Measurements from ENCODE around the gene KRTAP12-2.
"Not testable (repeated sequence)": the region's sequence is repeated elsewhere in the genome, so short reads cannot be mapped to it uniquely, and the experiment has no call there.

The KRTAP12-2 gene

DNA sequence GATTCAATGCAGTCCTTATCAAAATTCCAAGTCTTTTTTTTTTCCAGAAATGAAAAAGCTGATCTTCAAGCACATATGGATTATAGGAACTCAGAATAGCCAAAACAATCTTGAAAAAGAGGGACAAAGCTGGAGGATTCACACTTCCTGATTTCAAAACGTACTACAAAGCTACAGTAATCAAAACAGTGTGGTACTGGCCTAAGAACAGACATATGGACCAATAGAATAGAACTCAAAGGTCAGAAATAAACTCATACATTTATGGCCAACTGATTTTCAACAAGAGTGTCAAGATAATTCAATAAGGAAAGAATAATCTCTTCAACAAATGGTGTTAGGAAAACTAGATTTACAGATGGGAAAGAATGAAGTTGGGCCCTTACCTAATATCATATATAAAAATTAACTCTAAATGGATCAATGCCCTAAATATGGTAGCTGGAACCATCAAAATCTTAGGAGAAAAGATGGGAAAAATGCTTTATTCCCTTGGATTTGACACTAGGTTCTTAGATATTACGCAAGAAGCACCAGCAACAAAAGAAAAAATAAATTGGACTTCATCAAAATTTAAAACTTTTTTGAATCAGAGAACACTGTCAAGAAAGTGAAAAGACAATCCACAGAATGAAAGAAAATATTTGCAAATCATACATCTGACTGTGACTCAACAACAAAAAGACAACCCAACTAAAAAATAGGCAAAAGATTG, 26.2 kb upstream of the KRTAP12-2 start:
- H3K9me3 ChIP-seq (ENCODE audit: control insufficient read depth, insufficient read depth, low read depth, low read length): no peaks in the 10 kb centered on the region; the same call in none of the 2 replicates
- no peaks in the 10 kb centered on the region for H3K4me1 ChIP-seq (ENCODE audit: control insufficient read depth, insufficient read depth, low read length)
- H3K36me3 ChIP-seq (ENCODE audit: control insufficient read depth in 2 of 2, insufficient read depth in 1 of 2, low read length in 2 of 2): no peaks in the 10 kb centered on the region
- H3K27ac ChIP-seq (ENCODE audit: extremely low read depth, low read depth, low read length): no peak overlapping the region
- ChIA-PET CTCF (interaction anchor here (0.6 kb wide), 1 partner anchor 260 kb away, joined by 3 read pairs; no protein-coding TSS in a partner anchor), POLR2A (no interaction called here)
- H3K4me3 ChIP-seq (ENCODE audit: low read depth, low read length): no peak overlapping the region
- peak; percentile 83; the same call in 1 of the 2 replicates for TF ChIP-seq ZNF280D (tag by site-specific recombination; IDR thresholded peaks at IDR 0.05)
- TF ChIP-seq ZNF610 (tag by site-specific recombination; IDR thresholded peaks at IDR 0.05; ENCODE audit: borderline replicate concordance): no peak
- TF ChIP-seq ZNF48 (tag by site-specific recombination; IDR thresholded peaks at IDR 0.05): no peak
- peak; percentile 69 for TF ChIP-seq SETDB1 (IDR thresholded peaks at IDR 0.05; ENCODE audit: insufficient read length, low read length)

DNA sequence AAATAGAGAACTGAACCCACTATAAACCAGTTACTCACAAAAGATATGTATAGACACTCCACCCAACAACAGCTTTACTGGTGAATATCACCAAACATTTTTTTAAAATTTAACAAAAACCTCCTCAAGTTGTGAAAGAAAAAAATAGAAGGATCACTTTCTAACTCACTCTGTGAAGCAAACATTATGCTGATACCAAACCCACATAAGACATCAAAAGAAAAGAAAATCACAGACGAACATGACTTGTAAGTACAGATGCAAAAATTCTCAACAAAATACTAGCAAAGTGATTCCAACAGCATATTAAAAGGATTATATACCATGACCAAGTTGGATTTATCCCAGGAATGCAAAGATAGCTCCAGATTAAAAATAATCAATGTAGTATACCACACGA, 25.0 kb upstream of the KRTAP12-2 start:
- no peak for TF ChIP-seq CTCF (tag by site-specific recombination; IDR thresholded peaks at IDR 0.05)
- no peak for TF ChIP-seq ZXDB (tag by site-specific recombination; IDR thresholded peaks at IDR 0.05)
- no peak for TF ChIP-seq ZNF670 (tag by site-specific recombination; IDR thresholded peaks at IDR 0.05; ENCODE audit: low read depth)
- no peak for TF ChIP-seq ZNF629 (tag by site-specific recombination; IDR thresholded peaks at IDR 0.05)
- TF ChIP-seq HOXC10 (CRISPR knock-in tag; IDR thresholded peaks at IDR 0.05): no peak
- no peak for TF ChIP-seq ZNF423 (tag by site-specific recombination; IDR thresholded peaks at IDR 0.05)
- no peak for TF ChIP-seq ZNF747 (tag by site-specific recombination; IDR thresholded peaks at IDR 0.05)
- no peak for TF ChIP-seq ZNF624 (tag by site-specific recombination; IDR thresholded peaks at IDR 0.05)
- no peak for TF ChIP-seq ZNF621 (tag by site-specific recombination; IDR thresholded peaks at IDR 0.05)
- ChIA-PET POLR2A (interaction anchor here (0.6 kb wide), 1 partner anchor 93 kb away, joined by 3 read pairs; no protein-coding TSS in a partner anchor), CTCF (interaction anchor here (1.1 kb wide), 1 partner anchor 181 kb away, joined by 4 read pairs; no protein-coding TSS in a partner anchor)
- no peaks in the 10 kb centered on the region; the same call in none of the 2 replicates for H3K9me3 ChIP-seq (ENCODE audit: control insufficient read depth, insufficient read depth, low read depth, low read length)
- H3K4me1 ChIP-seq (ENCODE audit: control insufficient read depth, insufficient read depth, low read length): no peaks in the 10 kb centered on the region
- no peaks in the 10 kb centered on the region for H3K36me3 ChIP-seq (ENCODE audit: control insufficient read depth in 2 of 2, insufficient read depth in 1 of 2, low read length in 2 of 2)
- no peak overlapping the region for H3K27ac ChIP-seq (ENCODE audit: extremely low read depth, low read depth, low read length)
- no peak overlapping the region for H3K4me3 ChIP-seq (ENCODE audit: low read depth, low read length)

- H3K4me1 ChIP-seq (ENCODE audit: control insufficient read depth, insufficient read depth, low read length); CTCF ChIA-PET; H3K27ac ChIP-seq (ENCODE audit: extremely low read depth, low read depth, low read length); POLR2A ChIA-PET; H3K9me3 ChIP-seq (ENCODE audit: control insufficient read depth, insufficient read depth, low read depth, low read length); H3K4me3 ChIP-seq (ENCODE audit: low read depth, low read length); H3K36me3 ChIP-seq (ENCODE audit: control insufficient read depth in 2 of 2, insufficient read depth in 1 of 2, low read length in 2 of 2): not testable (repeated sequence)
These were observed 23.0 kb upstream of the KRTAP12-2 start for GRCh38 chr21:44689740-44690139.

GRCh38 chr21:44687671-44688070, 20.9 kb upstream of the KRTAP12-2 start:
- Histone ChIP-seq H3K9me3 (ENCODE audit: control insufficient read depth, insufficient read depth, low read depth, low read length) (no peaks in the 10 kb centered on the region; the same call in 1 of the 2 replicates), H3K27ac (ENCODE audit: extremely low read depth, low read depth, low read length) (no peak overlapping the region), H3K36me3 (ENCODE audit: control insufficient read depth in 2 of 2, insufficient read depth in 1 of 2, low read length in 2 of 2) (no peaks in the 10 kb centered on the region), H3K4me3 (ENCODE audit: low read depth, low read length) (no peak overlapping the region), H3K4me1 (ENCODE audit: control insufficient read depth, insufficient read depth, low read length) (no peaks in the 10 kb centered on the region)
- CTCF ChIA-PET: no interaction called here
- POLR2A ChIA-PET: no interaction called here
- no peak for TF ChIP-seq ZNF701 (tag by site-specific recombination; IDR thresholded peaks at IDR 0.05)
- TF ChIP-seq ZBTB17 (tag by site-specific recombination; IDR thresholded peaks at IDR 0.05): no peak
- TF ChIP-seq GLIS1 (tag by site-specific recombination; IDR thresholded peaks at IDR 0.05): peak; percentile 71
- no peak for TF ChIP-seq ZNF239 (tag by site-specific recombination; IDR thresholded peaks at IDR 0.05)
- TF ChIP-seq ZNF791 (tag by site-specific recombination; IDR thresholded peaks at IDR 0.05): no peak
